GM10266 (cell line): ENCODE results near the gene PPP2R2C.

Experiments used
- DNase-seq: peaks from one replicate; pipeline ENCODE4 v3.0.0; 2012; ENCODE audit errors: extremely low spot score
- CTCF ChIP-seq: IDR thresholded peaks from 2 replicates; pipeline ENCODE4 v1.5.1; 2012; ENCODE audit warnings: mild to moderate bottlenecking, low read depth; ENCODE audit not compliant: control insufficient read depth, insufficient read depth; ENCODE audit errors: missing control alignments

PPP2R2C gene

DNA sequence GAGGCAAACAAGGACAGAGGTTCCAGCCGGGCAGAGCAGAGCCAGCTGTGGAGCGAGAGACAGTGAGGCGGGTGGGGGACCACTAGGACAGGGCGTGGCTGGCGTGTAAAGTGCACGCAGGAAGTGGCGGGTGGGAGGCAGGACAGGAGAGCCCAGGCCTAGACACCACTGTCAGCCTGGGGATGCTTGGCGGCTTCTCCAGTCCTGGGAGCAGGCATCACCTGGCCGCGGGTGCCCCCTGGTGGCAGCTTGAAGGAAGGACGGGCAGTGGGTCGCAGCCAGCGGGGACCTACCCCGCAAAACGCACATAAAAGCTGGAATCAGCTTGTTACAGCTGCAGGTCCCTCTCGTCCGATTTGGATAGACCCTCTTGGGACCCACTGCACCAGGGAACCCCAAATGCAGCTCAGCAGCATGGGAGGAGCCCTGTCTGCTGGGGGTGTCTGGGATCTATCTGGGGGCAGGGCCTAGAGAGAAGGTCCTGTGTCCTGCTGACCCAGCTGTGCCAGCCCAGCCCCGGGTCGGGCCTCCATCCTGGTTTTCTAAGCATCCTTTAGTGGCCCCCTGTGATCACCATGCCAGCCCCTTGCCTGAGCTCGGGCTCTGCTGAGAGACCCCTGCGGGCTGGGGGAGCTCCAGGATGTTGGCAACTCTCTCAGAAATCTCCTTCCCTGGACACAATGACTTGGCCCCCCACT, 145.0 kb downstream of the PPP2R2C start:
- peak; percentile 90 for DNase-seq
- peak; percentile 96 for TF ChIP-seq CTCF

GRCh38 chr4:6326312-6327060, 145.9 kb downstream of the PPP2R2C start:
- DNase-seq, result no peak
- no peak for TF ChIP-seq CTCF

DNA sequence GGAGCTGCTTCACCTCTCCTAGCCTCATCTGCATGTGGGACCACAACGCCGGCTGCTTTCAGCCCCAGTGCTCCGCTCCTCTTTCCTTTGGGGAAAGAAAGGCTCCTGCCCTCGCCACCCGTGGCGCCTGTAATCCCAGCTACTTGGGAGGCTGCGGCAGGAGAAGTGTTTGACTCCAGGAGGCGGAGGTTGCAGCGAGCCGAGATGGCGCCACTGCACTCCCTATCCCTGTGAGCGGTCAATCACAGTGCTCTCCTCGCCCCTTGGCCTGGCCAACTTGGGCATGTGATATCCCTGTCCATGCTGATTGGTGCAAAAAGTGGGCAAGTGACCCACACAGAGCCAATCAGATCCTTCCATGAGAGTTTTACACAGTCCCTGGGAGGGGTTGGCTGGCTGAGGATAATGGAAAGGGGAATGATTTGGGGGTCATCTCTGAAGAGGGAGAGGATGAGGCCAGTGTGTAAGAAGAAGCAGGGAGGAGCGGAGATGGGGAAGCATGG, 146.6 kb downstream of the PPP2R2C start:
- no peak for DNase-seq
- TF ChIP-seq CTCF, result no peak

GRCh38 chr4:6324999-6325787, 147.2 kb downstream of the PPP2R2C start:
- no peak for DNase-seq
- TF ChIP-seq CTCF, result no peak

- no peak for TF ChIP-seq CTCF
These were observed 147.9 kb downstream of the PPP2R2C start for GRCh38 chr4:6324461-6324998.

DNA sequence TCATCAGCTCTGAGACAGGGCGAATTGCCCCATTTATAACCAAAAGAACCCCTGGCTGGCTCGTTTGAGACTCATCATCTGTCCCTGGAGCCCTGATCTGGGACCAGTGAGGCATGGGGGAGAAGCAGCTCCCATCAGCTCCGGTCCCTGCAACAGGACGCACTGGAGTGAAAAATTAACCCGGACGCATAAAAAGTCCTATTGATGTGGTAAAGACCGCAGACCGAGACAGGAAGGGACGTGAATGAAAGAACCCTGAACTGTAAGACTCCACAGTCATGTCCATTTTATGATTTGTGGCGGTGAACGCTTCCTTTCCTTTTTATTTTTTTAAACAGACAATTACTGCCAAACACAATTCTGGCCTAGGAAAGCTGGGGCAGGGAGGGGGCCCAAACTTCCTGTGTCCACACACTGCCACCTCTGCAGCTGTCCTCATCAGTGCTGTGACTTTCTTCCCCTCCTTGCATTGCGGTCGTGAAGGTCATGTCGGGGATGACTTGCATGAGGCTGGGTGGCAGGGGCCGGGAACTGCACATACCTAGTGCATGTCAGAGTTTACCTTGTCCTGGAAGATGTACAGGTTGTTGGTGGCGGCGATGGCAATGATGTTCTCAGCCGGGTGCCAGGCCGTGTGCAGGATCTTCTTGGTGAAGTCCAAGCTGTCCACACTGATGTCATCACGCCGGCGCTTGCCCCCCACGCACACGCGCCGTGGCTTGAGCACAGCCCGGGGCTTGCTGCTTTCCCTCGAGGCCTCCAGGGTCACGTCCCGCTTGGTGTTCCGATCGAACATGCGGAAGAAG, 149.4 kb downstream of the PPP2R2C start:
- no peak for DNase-seq
- no peak for TF ChIP-seq CTCF

More at GRCh38 chr4:6324461-6324998, 147.9 kb downstream of the PPP2R2C start:
- no peak for DNase-seq
